ENCODE measurements around the gene ADO.

Gene ADO

DNA sequence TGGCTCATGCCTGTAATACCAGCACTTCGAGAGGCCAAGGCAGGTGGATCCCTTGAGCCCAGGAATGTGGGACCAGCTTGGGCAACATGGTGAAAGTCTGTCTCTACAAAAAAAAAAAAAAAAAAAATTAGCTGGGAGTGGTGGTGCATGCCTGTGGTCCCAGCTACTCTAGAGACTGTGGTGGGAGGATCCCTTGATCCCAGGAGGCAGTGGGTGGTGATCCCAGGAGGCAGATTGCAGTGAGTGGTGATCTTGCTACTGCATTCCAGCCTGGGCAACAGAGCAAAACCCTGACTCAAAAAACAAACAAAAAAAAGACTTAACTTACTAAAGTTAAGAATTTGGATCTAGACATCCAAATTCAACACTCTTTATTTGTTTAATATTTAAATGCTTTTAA is 10.2 kb upstream of the ADO start:
- Histone ChIP-seq H3K36me3 (replicated peaks; ENCODE audit: low read depth, low read length) (no peaks in the 10 kb centered on the region), H3K4me1 (ENCODE audit: low read length) (no peaks in the 10 kb centered on the region), H3K9ac (ENCODE audit: low read length) (no peak overlapping the region), H3K4me2 (ENCODE audit: low read length) (no peak overlapping the region), H3K4me3 (ENCODE audit: low read length) (no peak overlapping the region), H3K79me2 (ENCODE audit: low read length) (no peaks in the 10 kb centered on the region), H2AFZ (ENCODE audit: low read depth, low read length) (no peak overlapping the region), H3K27ac (ENCODE audit: low read length) (no peak overlapping the region), H3K9me3 (ENCODE audit: insufficient read depth, low read length) (no peaks in the 10 kb centered on the region), H3K27me3 (ENCODE audit: low read depth, low read length) (peaks cover 6% of the 10 kb centered on the region; the same call in 1 of the 2 replicates), H4K20me1 (ENCODE audit: insufficient read depth, low read length) (no peaks in the 10 kb centered on the region)
- TF ChIP-seq EZH2phosphoT487 (IDR thresholded peaks at IDR 0.05; ENCODE audit: low read depth), result no peak
- TF ChIP-seq, protein P1, sequence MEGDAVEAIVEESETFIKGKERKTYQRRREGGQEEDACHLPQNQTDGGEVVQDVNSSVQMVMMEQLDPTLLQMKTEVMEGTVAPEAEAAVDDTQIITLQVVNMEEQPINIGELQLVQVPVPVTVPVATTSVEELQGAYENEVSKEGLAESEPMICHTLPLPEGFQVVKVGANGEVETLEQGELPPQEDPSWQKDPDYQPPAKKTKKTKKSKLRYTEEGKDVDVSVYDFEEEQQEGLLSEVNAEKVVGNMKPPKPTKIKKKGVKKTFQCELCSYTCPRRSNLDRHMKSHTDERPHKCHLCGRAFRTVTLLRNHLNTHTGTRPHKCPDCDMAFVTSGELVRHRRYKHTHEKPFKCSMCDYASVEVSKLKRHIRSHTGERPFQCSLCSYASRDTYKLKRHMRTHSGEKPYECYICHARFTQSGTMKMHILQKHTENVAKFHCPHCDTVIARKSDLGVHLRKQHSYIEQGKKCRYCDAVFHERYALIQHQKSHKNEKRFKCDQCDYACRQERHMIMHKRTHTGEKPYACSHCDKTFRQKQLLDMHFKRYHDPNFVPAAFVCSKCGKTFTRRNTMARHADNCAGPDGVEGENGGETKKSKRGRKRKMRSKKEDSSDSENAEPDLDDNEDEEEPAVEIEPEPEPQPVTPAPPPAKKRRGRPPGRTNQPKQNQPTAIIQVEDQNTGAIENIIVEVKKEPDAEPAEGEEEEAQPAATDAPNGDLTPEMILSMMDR (IDR thresholded peaks at IDR 0.05; ENCODE audit: low read depth, low read length), result no peak

DNA sequence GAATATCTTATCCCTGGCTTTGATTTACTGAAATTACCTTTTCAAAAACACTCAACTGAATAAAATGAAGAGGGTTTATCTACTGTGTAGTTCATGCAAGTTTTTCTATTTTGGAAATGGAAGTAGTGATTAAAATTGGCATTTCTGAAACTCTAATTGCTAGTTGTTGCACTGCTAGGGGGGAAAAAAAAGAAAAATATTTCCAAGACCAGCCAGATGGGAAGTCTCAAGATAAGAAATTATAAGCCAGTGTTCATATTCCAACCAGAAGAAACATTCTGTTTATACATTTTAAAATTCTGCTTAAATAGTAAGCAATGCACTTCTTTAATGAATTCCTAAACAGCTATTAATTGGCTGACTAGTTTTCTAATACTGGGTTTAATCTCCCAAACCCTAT is 9.4 kb upstream of the ADO start:
- Histone ChIP-seq H3K36me3 (replicated peaks; ENCODE audit: low read depth, low read length) (no peaks in the 10 kb centered on the region), H3K9ac (ENCODE audit: low read length) (no peak overlapping the region), H3K4me3 (ENCODE audit: low read length) (no peak overlapping the region), H3K27ac (ENCODE audit: low read length) (no peak overlapping the region), H3K9me3 (ENCODE audit: insufficient read depth, low read length) (no peaks in the 10 kb centered on the region), H3K4me1 (ENCODE audit: low read length) (no peaks in the 10 kb centered on the region), H3K79me2 (ENCODE audit: low read length) (no peaks in the 10 kb centered on the region), H4K20me1 (ENCODE audit: insufficient read depth, low read length) (no peaks in the 10 kb centered on the region), H3K27me3 (ENCODE audit: low read depth, low read length) (peaks cover 6% of the 10 kb centered on the region; the same call in 1 of the 2 replicates), H2AFZ (ENCODE audit: low read depth, low read length) (no peak overlapping the region), H3K4me2 (ENCODE audit: low read length) (no peak overlapping the region)
- TF ChIP-seq, protein P1 (IDR thresholded peaks at IDR 0.05; ENCODE audit: low read depth, low read length), result no peak
- no peak for TF ChIP-seq EZH2phosphoT487 (IDR thresholded peaks at IDR 0.05; ENCODE audit: low read depth)

DNA sequence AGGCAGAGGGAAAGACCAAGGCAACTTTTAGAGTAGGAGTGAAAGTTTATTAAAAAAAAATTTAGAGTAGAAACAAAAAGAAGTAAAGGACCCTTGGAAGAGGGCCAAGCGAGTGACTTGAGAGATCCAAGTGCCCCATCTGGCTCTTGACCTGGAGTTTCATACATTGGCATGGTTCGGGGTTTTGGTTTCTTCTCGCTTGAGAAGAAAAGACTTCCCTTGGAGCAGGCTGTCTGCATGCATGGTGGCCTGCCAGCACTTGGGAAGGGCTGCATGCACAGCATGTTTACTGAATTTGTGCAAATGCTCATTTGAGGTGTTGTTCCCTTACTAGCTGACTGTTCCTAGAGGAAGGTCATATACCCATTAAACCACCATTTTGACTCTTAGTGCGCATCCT is 8.8 kb upstream of the ADO start:
- Histone ChIP-seq H3K27ac (ENCODE audit: low read length) (no peak overlapping the region), H3K9me3 (ENCODE audit: insufficient read depth, low read length) (no peaks in the 10 kb centered on the region), H3K4me1 (ENCODE audit: low read length) (no peaks in the 10 kb centered on the region), H3K4me2 (ENCODE audit: low read length) (no peak overlapping the region), H2AFZ (ENCODE audit: low read depth, low read length) (no peak overlapping the region), H3K4me3 (ENCODE audit: low read length) (no peak overlapping the region), H3K79me2 (ENCODE audit: low read length) (no peaks in the 10 kb centered on the region), H3K9ac (ENCODE audit: low read length) (no peak overlapping the region), H4K20me1 (ENCODE audit: insufficient read depth, low read length) (no peaks in the 10 kb centered on the region), H3K27me3 (ENCODE audit: low read depth, low read length) (peaks cover 6% of the 10 kb centered on the region; the same call in 1 of the 2 replicates), H3K36me3 (replicated peaks; ENCODE audit: low read depth, low read length) (no peaks in the 10 kb centered on the region)
- TF ChIP-seq EZH2phosphoT487 (IDR thresholded peaks at IDR 0.05; ENCODE audit: low read depth), result no peak
- TF ChIP-seq, protein P1 (IDR thresholded peaks at IDR 0.05; ENCODE audit: low read depth, low read length), result no peak

DNA sequence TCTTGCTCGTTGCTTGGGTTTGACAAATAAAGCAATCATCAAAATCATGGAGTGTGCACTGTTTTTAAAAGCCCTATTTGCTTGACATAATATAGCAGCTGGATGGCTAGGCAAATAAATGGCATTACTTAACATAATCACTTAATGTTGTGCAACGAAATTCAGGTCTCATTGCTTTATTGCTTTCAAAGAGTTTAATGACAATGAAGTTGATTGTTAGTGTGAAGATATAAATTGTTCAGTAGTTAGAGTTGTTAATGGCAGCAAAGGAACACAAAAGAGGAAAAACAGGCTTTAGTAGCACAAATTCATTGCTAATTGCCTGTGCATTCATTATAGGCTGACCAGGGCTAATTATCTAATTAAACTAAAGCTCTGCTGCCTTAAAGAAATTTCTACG is 7.6 kb upstream of the ADO start:
- H3K4me3 ChIP-seq (ENCODE audit: low read length), result no peak overlapping the region
- H3K9me3 ChIP-seq (ENCODE audit: insufficient read depth, low read length), result no peaks in the 10 kb centered on the region
- H3K4me1 ChIP-seq (ENCODE audit: low read length), result no peaks in the 10 kb centered on the region
- no peak overlapping the region for H3K4me2 ChIP-seq (ENCODE audit: low read length)
- no peak for TF ChIP-seq EZH2phosphoT487 (IDR thresholded peaks at IDR 0.05; ENCODE audit: low read depth)
- TF ChIP-seq, protein P1 (IDR thresholded peaks at IDR 0.05; ENCODE audit: low read depth, low read length), result no peak
- H3K9ac ChIP-seq (ENCODE audit: low read length), result no peak overlapping the region
- H3K36me3 ChIP-seq (replicated peaks; ENCODE audit: low read depth, low read length), result no peaks in the 10 kb centered on the region
- H3K79me2 ChIP-seq (ENCODE audit: low read length), result no peaks in the 10 kb centered on the region
- no peak overlapping the region for H3K27ac ChIP-seq (ENCODE audit: low read length)
- H2AFZ ChIP-seq (ENCODE audit: low read depth, low read length), result no peak overlapping the region
- no peaks in the 10 kb centered on the region for H4K20me1 ChIP-seq (ENCODE audit: insufficient read depth, low read length)
- peaks cover 6% of the 10 kb centered on the region; the same call in 1 of the 2 replicates for H3K27me3 ChIP-seq (ENCODE audit: low read depth, low read length)

Measured in OCI-LY3 (cell line).